B cell (primary cell): ENCODE results near the gene MDFI. TPM values are rescaled to one million over a fixed set of nuclear protein-coding genes. Genes with fewer than 3 reads are reported as not detected.
A peak's percentile ranks its signal among the peaks of the same experiment; 100 is the strongest.

ENCODE experiments used
- ATAC-seq: fragments of 200-7000 bp; cut with Tn5 transposase; one replicate; pipeline ENCODE4 v1.10.0; 2021; ENCODE audit warnings: low read depth, mild to moderate bottlenecking, moderate number of reproducible peaks, moderate library complexity
- CTCF ChIA-PET: fragments of 350-600 bp; sonication (Branson Sonifier 250); formaldehyde crosslinking; loops from one replicate; lab custom pipeline; 2021; ENCODE audit warnings: antibody characterized with exemption, inconsistent platforms; lab: Charles Lee
- POLR2A ChIA-PET: fragments of 350-600 bp; sonication (Branson Sonifier 250); formaldehyde crosslinking; loops from one replicate; lab custom pipeline; 2021; ENCODE audit warnings: antibody characterized with exemption; lab: Charles Lee
- DNase-seq: peaks from one replicate; pipeline ENCODE4 v3.0.0; 2013
- H2AFZ ChIP-seq: 2 replicates; pipeline ENCODE4 v1.6.1; 2012; ENCODE audit warnings: mild to moderate bottlenecking, low read depth, low read length; ENCODE audit not compliant: insufficient read depth, poor library complexity, severe bottlenecking
- H3K27ac ChIP-seq, 2 donors: 1 replicate in 1 of 2; 2 replicates in 1 of 2; pipeline ENCODE4 v1.5.1; 2012 to 2013; ENCODE audit warnings: low read length in 2 of 2, mild to moderate bottlenecking in 2 of 2, moderate library complexity in 1 of 2
- H3K27me3 ChIP-seq, 4 experiments: fragments of 200-600 bp in 1 of 4; sonication (generic) in 1 of 4; replicated peaks in 1 of 4; 1 replicate in 2 of 4; 2 replicates in 2 of 4; pipeline versions ENCODE4 v1.6.1 to v1.7.0; 2013 to 2016; ENCODE audit warnings: low read length in 3 of 4, mild to moderate bottlenecking in 2 of 4, mixed read lengths in 1 of 4, moderate library complexity in 1 of 4; ENCODE audit not compliant: insufficient read depth in 4 of 4, control insufficient read depth in 3 of 4; ENCODE audit errors: control extremely low read depth in 1 of 4
- H3K36me3 ChIP-seq, 2 experiments: replicated peaks in 1 of 2; 1 replicate in 1 of 2; 2 replicates in 1 of 2; pipeline versions ENCODE4 v1.6.1 to v1.7.1; 2013; ENCODE audit warnings: low read length in 1 of 2; ENCODE audit not compliant: insufficient read depth in 2 of 2, control insufficient read depth in 1 of 2; ENCODE audit errors: control extremely low read depth in 1 of 2, extremely low read depth in 1 of 2
- H3K4me1 ChIP-seq, 2 donors: fragments of 200-600 bp in 1 of 2; sonication (generic) in 1 of 2; 1 replicate in 1 of 2; 2 replicates in 1 of 2; pipeline versions ENCODE4 v1.5.1 to v1.6.1; 2013 to 2017; ENCODE audit warnings: low read length in 2 of 2; ENCODE audit not compliant: control insufficient read depth in 2 of 2, insufficient read depth in 2 of 2
- H3K4me2 ChIP-seq: replicated peaks from 2 replicates; pipeline ENCODE3; 2012; ENCODE audit warnings: mild to moderate bottlenecking, low read depth, low read length; ENCODE audit not compliant: poor library complexity, severe bottlenecking
- H3K4me3 ChIP-seq, 5 experiments: fragments of 200-600 bp in 1 of 5; sonication (generic) in 1 of 5; 1 replicate in 3 of 5; 2 replicates in 2 of 5; pipeline versions ENCODE4 v1.5.1 to v1.7.0; 2011 to 2016; ENCODE audit warnings: low read length in 4 of 5, mild to moderate bottlenecking in 4 of 5, low read depth in 2 of 5, control low read depth in 1 of 5, moderate library complexity in 1 of 5; ENCODE audit not compliant: insufficient read depth in 1 of 5; ENCODE audit errors: control extremely low read depth in 1 of 5, extremely low read depth in 1 of 5
- H3K79me2 ChIP-seq: fragments of 200-600 bp; sonication (generic); one replicate; pipeline ENCODE4 v1.6.0; 2016; ENCODE audit warnings: low read length; ENCODE audit not compliant: control insufficient read depth, insufficient read depth
- H3K9ac ChIP-seq: fragments of 200-600 bp; sonication (generic); 2 replicates; pipeline ENCODE4 v1.6.1; 2017; ENCODE audit warnings: mild to moderate bottlenecking, low read length, moderate library complexity
- H3K9me3 ChIP-seq, 3 donors: one replicate each; pipeline versions ENCODE4 v1.6.1 to v1.7.1; 2013; ENCODE audit warnings: low read length in 2 of 3; ENCODE audit not compliant: control insufficient read depth in 2 of 3, insufficient read depth in 1 of 3; ENCODE audit errors: control extremely low read depth in 1 of 3
- H4K20me1 ChIP-seq: 2 replicates; pipeline ENCODE4 v1.6.0; 2012; ENCODE audit warnings: mild to moderate bottlenecking, low read length; ENCODE audit not compliant: insufficient read depth, control insufficient read depth, poor library complexity, severe bottlenecking
- H3K27ac Mint-ChIP-seq: one replicate; pipeline ENCODE4 v1.8.0; 2021; ENCODE audit warnings: mixed read lengths
- H3K27me3 Mint-ChIP-seq: one replicate; pipeline ENCODE4 v1.8.0; 2021; ENCODE audit warnings: mixed read lengths
- H3K4me1 Mint-ChIP-seq: one replicate; pipeline ENCODE4 v1.8.0; 2021; ENCODE audit warnings: mixed read lengths
- H3K4me3 Mint-ChIP-seq: one replicate; pipeline ENCODE4 v1.8.0; 2021; ENCODE audit warnings: mixed read lengths
- H3K9me3 Mint-ChIP-seq: one replicate; pipeline ENCODE4 v1.8.0; 2022; ENCODE audit warnings: mixed read lengths; ENCODE audit not compliant: insufficient read depth
- CTCF ChIP-seq: fragments of 200-600 bp; IDR thresholded peaks from one replicate; pipeline ENCODE4 v1.8.0; 2022; ENCODE audit warnings: antibody characterized with exemption, mild to moderate bottlenecking
- EZH2 ChIP-seq: IDR thresholded peaks from 2 replicates; pipeline ENCODE4 v1.6.1; 2012; ENCODE audit warnings: borderline replicate concordance, low read depth, mild to moderate bottlenecking, moderate library complexity, low read length; ENCODE audit not compliant: insufficient read depth, poor library complexity, severe bottlenecking
- WGBS: methylation state at CpG from one replicate; pipeline ENCODE4 v1.1.5; 2013; ENCODE audit warnings: missing lambda C conversion rate; ENCODE audit not compliant: insufficient coverage; 5-methylcytosine and 5-hydroxymethylcytosine counted together
- intact Hi-C: fragments of 100-400 bp; cut with micrococcal nuclease; formaldehyde crosslinking; loops from one replicate; pipeline ENCODE4 v1.10.0; 2022
- polyA plus RNA-seq: library from polyadenylated mRNA; depleted of rRNA; stranded (reverse); fragments of >200 nt; gene quantifications from 2 replicates; pipeline ENCODE4 v1.2.3, GENCODE V29; 2012
- total RNA-seq, 2 donors: library from RNA; stranded (reverse); fragments of 120-200 nt in 1 of 2; gene quantifications; 1 replicate in 1 of 2; 2 replicates in 1 of 2; pipeline versions ENCODE4 v1.2.3 to v1.2.4, GENCODE V29; 2013 to 2022

Gene MDFI
- total and polyA plus RNA-seq, 2 donors (not counting 1 experiment from before 2014, with no cell fraction given), result not detected

GRCh38 chr6:41680182-41680965 lies 42.1 kb downstream of the MDFI start:
- H2AFZ ChIP-seq, result no peak overlapping the region
- Mint-ChIP-seq H3K4me3 (no peak overlapping the region), H3K4me1 (peaks cover 20% of the 10 kb centered on the region), H3K27me3 (no peaks in the 10 kb centered on the region), H3K9me3 (no peaks in the 10 kb centered on the region), H3K27ac (peak overlapping the region; percentile 34)
- peaks cover 0 to 4% (median 0%) of the 10 kb centered on the region in 4 experiments for H3K27me3 ChIP-seq
- H3K4me1 ChIP-seq, result peaks cover 9 to 26% of the 10 kb centered on the region in 2 donors
- ATAC-seq, result no peak
- no peak overlapping the region for H3K4me2 ChIP-seq
- no peaks in the 10 kb centered on the region for H3K79me2 ChIP-seq
- peaks cover 0 to 16% of the 10 kb centered on the region in 2 experiments for H3K36me3 ChIP-seq
- H3K4me3 ChIP-seq, result no peak overlapping the region
- no peak overlapping the region for H3K27ac ChIP-seq
- H3K9me3 ChIP-seq, result no peaks in the 10 kb centered on the region
- intact Hi-C loops, result loop anchor here (5.0 kb wide), 1 partner anchor 363 kb away; no protein-coding TSS in a partner anchor
- WGBS, result 71% methylated on average over 5 of the region's 11 CpGs
- ChIA-PET POLR2A (interaction anchor here (0.6 kb wide), 2 partner anchors 54 to 1065 kb away, joined by 4 to 8 read pairs; partner anchors contain the start of gene TBCC), CTCF (interaction anchor here (0.8 to 2.8 kb wide), 8 partner anchors 24 to 312 kb away, joined by 3 to 28 read pairs (median 4); no protein-coding TSS in a partner anchor)
- DNase-seq, result no peak
- no peak for TF ChIP-seq EZH2
- TF ChIP-seq CTCF, result no peak
- no peaks in the 10 kb centered on the region for H4K20me1 ChIP-seq
- H3K9ac ChIP-seq, result no peak overlapping the region
